ENCODE measurements around the gene TMUB2. TPM values are rescaled to one million over a fixed set of nuclear protein-coding genes. Genes with fewer than 3 reads are reported as not detected.

Gene TMUB2
- total and polyA plus RNA-seq, 9 of the 15 experiments (the other 6 are each of a cell fraction or from before 2014, with no cell fraction given): 4.1 to 29.8 (median 16.3) TPM

DNA sequence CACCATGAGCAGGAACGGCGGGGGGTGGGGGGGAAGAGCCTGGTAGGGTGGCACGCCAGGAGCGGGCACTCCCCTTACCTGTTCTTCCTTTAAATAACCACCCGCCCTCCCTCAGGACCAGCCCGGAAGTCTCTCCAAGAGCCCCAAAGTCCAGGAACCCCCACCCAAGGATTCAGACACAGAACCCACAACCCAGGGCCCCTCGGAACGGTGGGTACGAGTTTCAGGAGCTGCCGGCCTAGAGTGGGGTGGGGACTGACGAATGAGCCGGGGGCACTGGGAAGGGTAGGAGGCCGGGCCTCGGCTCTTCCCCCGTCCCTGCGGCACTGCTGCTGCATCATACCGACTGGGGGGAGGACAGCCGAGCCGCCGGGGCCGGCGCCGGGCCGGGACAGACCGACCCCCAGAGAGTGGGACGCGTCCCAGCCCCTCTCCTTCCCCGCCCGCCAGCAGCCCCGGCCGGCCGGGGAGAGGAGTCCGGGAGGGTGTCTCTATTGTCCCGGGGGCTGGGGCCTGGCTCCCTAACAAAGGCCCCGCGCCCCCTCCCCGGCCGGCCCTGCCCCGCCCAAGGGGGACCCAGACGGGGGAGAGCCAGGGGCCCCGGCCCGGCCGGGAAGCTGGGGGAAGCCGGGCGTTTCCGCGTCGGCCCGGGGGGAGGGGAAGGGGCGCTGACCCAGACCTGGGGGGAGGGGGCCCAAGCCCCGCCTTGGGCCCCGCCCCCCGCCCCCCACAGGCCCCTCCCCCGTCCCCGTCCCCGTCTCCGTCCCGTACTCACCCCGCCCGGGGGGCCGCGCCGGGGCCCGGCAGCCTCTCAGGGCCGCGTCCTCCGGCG, 12.2 kb downstream of the TMUB2 start:
- Histone ChIP-seq H3K4me3 (peak overlapping the region; percentile 79), H3K36me3 (ENCODE audit: control insufficient read depth, insufficient read depth, low read length) (peaks cover 39% of the 10 kb centered on the region; the same call in 2 of the 3 replicates), H3K27ac (ENCODE audit: extremely low read depth, low read depth, low read length) (peak overlapping the region; percentile 91), H3K4me2 (ENCODE audit: insufficient read depth, low read length) (peak overlapping the region; percentile 91), H4K20me1 (replicated peaks; ENCODE audit: control insufficient read depth, insufficient read depth, low read length) (no peaks in the 10 kb centered on the region; the same call in 1 of the 2 replicates), H3K9me3 (replicated peaks; ENCODE audit: control insufficient read depth, insufficient read depth, low read depth, low read length) (no peaks in the 10 kb centered on the region), H3K27me3 (ENCODE audit: control insufficient read depth in 2 of 2, insufficient read depth in 2 of 2, low read length in 2 of 2) (no peaks in the 10 kb centered on the region), H3K4me1 (replicated peaks in 1 of 2; ENCODE audit: control insufficient read depth in 2 of 2, insufficient read depth in 2 of 2, low read length in 2 of 2) (peaks cover 27 to 38% of the 10 kb centered on the region in 2 experiments), H3K9me1 (ENCODE audit: control insufficient read depth, insufficient read depth, low read length) (no peaks in the 10 kb centered on the region), H3K79me2 (ENCODE audit: control insufficient read depth, insufficient read depth, low read length) (peaks cover 24% of the 10 kb centered on the region), H3K9ac (ENCODE audit: insufficient read depth in 1 of 2, low read depth in 2 of 2, low read length in 2 of 2) (peak overlapping the region; percentile 90 to 97), H2AFZ (ENCODE audit: low read depth, low read length) (peak overlapping the region; percentile 42)
- intact Hi-C loops (cut with micrococcal nuclease): loop anchor here (1.0 kb wide), 1 partner anchor 146 kb away; the partner anchor contains the start of gene GRN
- ATAC-seq (peak; percentile 22), DNase-seq (ENCODE audit: extremely low read depth in 1 of 4, low spot score in 3 of 4) (peak; percentile 69 to 95 (median 92)), FAIRE-seq (no peak)
- POLR2A ChIA-PET: interaction anchor here (0.6 to 2.4 kb wide), 7 partner anchors 10 to 191 kb away, joined by 3 to 14 read pairs (median 5); partner anchors contain the start of genes ITGA2B and TMUB2
- BruUV-seq (replicated peaks): no TSS peak
- CTCF ChIA-PET (ENCODE audit: low intra/inter-chr PET ratio): interaction anchor here (1.1 kb wide), 1 partner anchor 11 kb away, joined by 3 read pairs; no protein-coding TSS in a partner anchor
- WGBS (ENCODE audit: insufficient coverage, low coverage, missing lambda C conversion rate): 2% methylated on average over 9 of the region's 68 CpGs
- in situ Hi-C loops (cut with MboI): no loop called here
- TF ChIP-seq L3MBTL2 (IDR thresholded peaks at IDR 0.05): 0 out of 2 replicates have a peak, but pooled peaks have one; percentile 2
- no peak for TF ChIP-seq ZNF212 (CRISPR knock-in tag; IDR thresholded peaks at IDR 0.05)
- TF ChIP-seq, protein P1, sequence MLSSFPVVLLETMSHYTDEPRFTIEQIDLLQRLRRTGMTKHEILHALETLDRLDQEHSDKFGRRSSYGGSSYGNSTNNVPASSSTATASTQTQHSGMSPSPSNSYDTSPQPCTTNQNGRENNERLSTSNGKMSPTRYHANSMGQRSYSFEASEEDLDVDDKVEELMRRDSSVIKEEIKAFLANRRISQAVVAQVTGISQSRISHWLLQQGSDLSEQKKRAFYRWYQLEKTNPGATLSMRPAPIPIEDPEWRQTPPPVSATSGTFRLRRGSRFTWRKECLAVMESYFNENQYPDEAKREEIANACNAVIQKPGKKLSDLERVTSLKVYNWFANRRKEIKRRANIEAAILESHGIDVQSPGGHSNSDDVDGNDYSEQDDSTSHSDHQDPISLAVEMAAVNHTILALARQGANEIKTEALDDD (IDR thresholded peaks at IDR 0.05): no peak
- no peak for TF ChIP-seq FUS (optimal IDR thresholded peaks at IDR 0.05; ENCODE audit: low read depth, low read length)
- TF ChIP-seq POLR2A (conservative IDR thresholded peaks at IDR 0.05): 0 out of 2 replicates have a peak, but pooled peaks have one; percentile 17
- TF ChIP-seq POLR2G (IDR thresholded peaks at IDR 0.05; ENCODE audit: low read depth, low read length): peak; percentile 72
- TF ChIP-seq GTF2E2 (tag; IDR thresholded peaks at IDR 0.05): peak; percentile 40; the same call in 1 of the 2 replicates
- TF ChIP-seq, protein P2, sequence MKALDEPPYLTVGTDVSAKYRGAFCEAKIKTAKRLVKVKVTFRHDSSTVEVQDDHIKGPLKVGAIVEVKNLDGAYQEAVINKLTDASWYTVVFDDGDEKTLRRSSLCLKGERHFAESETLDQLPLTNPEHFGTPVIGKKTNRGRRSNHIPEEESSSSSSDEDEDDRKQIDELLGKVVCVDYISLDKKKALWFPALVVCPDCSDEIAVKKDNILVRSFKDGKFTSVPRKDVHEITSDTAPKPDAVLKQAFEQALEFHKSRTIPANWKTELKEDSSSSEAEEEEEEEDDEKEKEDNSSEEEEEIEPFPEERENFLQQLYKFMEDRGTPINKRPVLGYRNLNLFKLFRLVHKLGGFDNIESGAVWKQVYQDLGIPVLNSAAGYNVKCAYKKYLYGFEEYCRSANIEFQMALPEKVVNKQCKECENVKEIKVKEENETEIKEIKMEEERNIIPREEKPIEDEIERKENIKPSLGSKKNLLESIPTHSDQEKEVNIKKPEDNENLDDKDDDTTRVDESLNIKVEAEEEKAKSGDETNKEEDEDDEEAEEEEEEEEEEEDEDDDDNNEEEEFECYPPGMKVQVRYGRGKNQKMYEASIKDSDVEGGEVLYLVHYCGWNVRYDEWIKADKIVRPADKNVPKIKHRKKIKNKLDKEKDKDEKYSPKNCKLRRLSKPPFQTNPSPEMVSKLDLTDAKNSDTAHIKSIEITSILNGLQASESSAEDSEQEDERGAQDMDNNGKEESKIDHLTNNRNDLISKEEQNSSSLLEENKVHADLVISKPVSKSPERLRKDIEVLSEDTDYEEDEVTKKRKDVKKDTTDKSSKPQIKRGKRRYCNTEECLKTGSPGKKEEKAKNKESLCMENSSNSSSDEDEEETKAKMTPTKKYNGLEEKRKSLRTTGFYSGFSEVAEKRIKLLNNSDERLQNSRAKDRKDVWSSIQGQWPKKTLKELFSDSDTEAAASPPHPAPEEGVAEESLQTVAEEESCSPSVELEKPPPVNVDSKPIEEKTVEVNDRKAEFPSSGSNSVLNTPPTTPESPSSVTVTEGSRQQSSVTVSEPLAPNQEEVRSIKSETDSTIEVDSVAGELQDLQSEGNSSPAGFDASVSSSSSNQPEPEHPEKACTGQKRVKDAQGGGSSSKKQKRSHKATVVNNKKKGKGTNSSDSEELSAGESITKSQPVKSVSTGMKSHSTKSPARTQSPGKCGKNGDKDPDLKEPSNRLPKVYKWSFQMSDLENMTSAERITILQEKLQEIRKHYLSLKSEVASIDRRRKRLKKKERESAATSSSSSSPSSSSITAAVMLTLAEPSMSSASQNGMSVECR (CRISPR knock-in tag; IDR thresholded peaks at IDR 0.05): 0 out of 2 replicates have a peak, but pooled peaks have one; percentile 55
- no peak for TF ChIP-seq TCF7L2 (IDR thresholded peaks at IDR 0.05; ENCODE audit: low read depth, low read length)
- peak; percentile 20; the same call in 1 of the 2 replicates for TF ChIP-seq GABPB1 (CRISPR knock-in tag; IDR thresholded peaks at IDR 0.05)
- TF ChIP-seq SIN3A (IDR thresholded peaks at IDR 0.05; ENCODE audit: borderline replicate concordance in 2 of 2, control insufficient read depth in 1 of 2, low read depth in 2 of 2, low read length in 2 of 2): peak in 1 of 2 experiments; percentile 5; a peak in 1 of 4 replicates
- no peak for TF ChIP-seq ZNF347 (CRISPR knock-in tag; IDR thresholded peaks at IDR 0.05; ENCODE audit: low read depth)
- TF ChIP-seq, protein P3, sequence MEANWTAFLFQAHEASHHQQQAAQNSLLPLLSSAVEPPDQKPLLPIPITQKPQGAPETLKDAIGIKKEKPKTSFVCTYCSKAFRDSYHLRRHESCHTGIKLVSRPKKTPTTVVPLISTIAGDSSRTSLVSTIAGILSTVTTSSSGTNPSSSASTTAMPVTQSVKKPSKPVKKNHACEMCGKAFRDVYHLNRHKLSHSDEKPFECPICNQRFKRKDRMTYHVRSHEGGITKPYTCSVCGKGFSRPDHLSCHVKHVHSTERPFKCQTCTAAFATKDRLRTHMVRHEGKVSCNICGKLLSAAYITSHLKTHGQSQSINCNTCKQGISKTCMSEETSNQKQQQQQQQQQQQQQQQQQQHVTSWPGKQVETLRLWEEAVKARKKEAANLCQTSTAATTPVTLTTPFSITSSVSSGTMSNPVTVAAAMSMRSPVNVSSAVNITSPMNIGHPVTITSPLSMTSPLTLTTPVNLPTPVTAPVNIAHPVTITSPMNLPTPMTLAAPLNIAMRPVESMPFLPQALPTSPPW (CRISPR knock-in tag; IDR thresholded peaks at IDR 0.05): peak; percentile 82
- no peak for TF ChIP-seq NUFIP1 (IDR thresholded peaks at IDR 0.05; ENCODE audit: partially characterized antibody)

Data from K562 (cell line).